Activated CD4-positive, alpha-beta T cell treated with anti-CD3 and anti-CD28 coated beads, Interleukin-2, amount 50 U/mL, for 48 hours (primary cell): ENCODE measurements around the gene NCAM1.
"Not testable (repeated sequence)": the region's sequence is repeated elsewhere in the genome, so short reads cannot be mapped to it uniquely, and the experiment has no call there.

ENCODE experiments used
- DNase-seq, 2 experiments: peaks; one replicate each; pipeline ENCODE4 v3.0.0-alpha.2; 2020

Gene NCAM1

DNA sequence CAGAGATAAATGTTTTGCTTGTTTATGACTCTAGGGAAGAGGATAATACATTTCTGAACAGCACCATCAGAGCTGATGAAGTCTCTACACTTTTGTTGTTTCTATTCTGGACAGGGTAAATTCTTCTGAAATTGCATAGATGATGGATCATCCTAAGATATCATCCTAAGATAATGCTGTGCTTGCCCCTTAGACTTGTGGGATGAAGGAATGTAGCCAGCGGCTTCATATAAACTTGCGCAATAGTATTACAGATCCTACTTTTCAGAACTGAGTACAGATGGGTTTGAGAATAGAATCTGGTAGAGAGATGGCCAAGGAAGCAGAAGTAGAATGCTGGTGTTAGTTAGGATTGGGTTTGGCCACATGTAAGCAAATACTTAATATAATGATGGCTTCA is 61.0 kb downstream of the NCAM1 start:
- no peak for DNase-seq

- no peak for DNase-seq
Observed at GRCh38 chr11:113023228-113023627, 62.0 kb downstream of the NCAM1 start.

- no peak for DNase-seq
Observed at GRCh38 chr11:113023986-113024385, 62.8 kb downstream of the NCAM1 start.

GRCh38 chr11:113026778-113027177 is 65.6 kb downstream of the NCAM1 start:
- no peak for DNase-seq

DNA sequence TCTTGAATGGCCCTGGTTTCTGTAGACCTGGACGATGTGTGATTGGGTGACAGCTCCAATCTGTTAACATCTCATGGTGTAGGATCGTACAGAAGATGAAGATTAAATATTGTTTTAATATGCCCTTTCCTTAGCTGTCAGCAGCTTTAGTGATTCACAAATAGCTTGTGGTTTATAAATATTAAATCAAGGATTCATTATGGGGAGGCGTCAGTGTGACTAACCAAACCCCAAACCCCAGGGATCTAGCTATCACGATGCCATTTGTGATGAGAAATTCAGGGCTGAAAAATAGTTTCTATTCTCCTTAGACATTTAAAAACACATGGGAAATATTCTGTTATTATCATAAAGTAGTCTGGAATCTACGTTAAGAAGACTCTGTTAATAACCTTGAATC is 73.4 kb downstream of the NCAM1 start:
- no peak for DNase-seq

- DNase-seq: no peak
Observed at GRCh38 chr11:113035708-113036107, 74.5 kb downstream of the NCAM1 start.

DNA sequence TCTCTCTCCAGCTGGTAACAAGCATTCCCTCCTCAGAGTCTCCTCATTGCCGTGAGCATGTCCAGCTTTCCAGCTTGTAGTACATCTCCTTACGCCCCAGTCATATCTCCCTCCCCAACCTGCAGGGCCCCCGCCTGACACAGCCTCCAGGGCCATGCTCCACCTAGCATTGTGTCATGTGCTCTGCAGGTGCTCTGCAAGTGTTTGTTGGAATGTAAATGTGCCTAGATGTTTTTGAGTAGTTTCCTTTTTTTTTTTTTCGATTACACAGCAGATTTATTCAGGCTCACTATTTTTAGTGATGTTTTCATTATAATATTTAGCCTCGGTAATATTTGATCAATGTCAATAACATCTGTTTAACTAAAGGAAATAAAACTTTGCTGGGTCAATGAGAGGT is 82.5 kb downstream of the NCAM1 start:
- no peak for DNase-seq

DNA sequence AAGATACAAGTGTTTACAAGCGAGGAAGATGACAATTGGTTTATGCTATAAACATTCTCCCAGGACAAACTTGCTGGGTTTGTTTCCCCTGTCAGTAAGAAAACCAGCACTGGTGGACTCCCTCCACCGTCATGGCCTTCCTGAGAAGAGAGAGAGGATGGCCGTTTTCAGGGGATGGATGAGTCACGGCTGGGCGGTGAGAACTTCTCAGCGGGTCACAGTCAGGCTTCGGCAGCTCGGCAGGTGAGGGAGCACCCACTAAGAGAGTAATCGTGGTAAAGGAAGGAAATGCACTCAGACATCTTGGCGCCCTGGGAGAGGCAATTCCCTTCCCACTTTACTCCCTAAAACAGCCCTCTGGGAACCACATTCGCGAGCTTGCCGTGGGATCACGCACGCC is 83.9 kb downstream of the NCAM1 start:
- DNase-seq: no peak

- no peak for DNase-seq
Observed at GRCh38 chr11:113046866-113047265, 85.6 kb downstream of the NCAM1 start.

DNA sequence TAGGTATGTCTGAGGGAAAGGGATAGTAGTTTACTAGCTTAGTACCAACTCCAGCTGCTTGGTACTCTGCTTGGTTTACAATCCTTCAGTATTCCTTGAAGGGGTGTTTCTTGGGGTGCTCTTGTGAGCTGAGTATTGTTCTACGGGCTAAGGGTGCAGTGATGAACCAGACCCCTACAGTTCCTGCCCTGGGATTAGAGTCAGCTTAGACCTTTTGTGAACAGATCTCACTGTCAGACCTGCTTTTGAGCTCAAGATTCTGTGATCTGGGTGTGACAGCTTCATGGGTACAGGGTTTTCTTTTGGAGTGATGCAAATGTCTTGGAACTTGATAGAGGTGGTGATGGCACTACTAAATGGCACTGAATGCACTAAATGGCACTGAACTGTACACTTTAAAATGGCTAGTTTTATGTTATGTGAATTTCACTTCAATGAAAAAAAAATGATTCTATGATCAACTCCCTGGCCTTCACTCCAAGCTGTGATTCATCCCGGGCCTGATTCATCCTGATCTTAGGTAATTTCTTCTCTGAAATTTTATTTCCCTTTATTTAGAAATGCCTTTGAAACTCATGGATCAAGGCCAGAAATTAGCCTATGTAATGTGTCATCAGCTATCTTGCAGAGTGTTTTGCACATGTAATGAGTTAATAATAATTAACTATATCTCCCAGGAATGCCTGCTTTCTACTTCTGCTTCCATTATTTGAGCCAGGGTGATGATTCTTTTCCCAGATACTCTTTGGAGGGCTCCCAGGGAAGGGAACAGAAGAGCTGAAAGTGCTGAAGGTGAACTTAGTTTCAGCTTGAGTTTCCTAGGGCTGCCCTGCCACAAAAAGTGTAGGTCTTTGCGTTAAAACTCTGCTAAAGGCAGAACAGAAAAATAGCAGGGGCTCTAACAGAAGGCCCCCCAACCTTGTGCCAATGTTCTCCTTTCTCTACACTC is 87.9 kb downstream of the NCAM1 start:
- DNase-seq: no peak

DNA sequence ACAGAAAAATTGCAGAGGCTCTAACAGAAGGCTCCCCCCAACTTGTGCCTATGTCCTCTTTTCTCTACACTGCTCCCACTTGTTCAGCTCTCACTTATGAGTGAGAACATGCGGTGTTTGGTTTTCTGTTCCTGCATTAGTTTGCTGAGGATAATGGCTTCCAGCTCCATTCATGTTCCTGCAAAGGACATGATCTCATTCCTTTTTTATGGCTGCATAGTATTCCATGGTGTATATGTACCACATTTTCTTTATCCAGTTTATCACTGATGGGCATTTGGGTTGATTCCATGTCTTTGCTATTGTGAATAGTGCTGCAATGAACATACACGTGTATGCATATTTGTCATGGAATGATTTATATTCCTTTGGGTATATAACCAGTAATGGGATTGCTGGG is 91.8 kb downstream of the NCAM1 start:
- not testable (repeated sequence) for DNase-seq

DNA sequence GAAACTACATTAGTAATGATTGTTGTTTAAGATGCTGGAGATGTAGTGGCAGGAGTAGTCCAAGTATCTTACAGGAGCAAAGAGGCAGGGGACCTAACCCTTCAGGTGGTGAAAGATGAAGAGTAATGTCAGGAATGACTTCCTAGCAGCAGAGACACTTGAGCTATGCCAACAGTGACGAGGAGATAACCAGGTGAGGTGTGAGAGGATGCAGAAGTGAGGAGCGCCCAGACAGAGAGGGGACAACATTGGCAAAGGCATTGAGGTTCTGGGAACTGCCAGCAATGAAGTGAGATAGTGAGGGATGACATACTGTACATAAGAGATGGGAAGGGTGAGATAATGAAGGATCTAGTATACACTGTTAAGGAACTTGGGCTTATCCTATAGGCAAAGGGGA is 95.8 kb downstream of the NCAM1 start:
- no peak for DNase-seq

DNA sequence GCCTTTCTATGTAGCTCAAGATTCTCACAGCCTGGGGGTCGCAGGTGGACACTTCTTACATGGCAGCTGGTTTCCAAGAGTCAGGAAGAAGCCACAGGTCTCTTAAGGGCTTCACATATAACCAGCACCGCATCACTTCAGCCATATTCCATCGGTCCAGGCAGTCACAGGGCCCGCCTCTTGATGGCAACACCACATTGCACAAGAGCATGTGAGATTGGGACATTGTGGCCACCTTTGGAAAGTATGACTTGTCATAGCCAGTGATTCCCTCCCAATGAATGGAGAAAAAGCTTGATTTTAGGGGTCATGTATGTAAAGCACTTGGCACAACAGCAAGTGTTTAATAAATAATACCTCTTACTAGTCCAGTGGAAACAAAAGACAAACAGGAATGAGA is 98.3 kb downstream of the NCAM1 start:
- no peak for DNase-seq

DNA sequence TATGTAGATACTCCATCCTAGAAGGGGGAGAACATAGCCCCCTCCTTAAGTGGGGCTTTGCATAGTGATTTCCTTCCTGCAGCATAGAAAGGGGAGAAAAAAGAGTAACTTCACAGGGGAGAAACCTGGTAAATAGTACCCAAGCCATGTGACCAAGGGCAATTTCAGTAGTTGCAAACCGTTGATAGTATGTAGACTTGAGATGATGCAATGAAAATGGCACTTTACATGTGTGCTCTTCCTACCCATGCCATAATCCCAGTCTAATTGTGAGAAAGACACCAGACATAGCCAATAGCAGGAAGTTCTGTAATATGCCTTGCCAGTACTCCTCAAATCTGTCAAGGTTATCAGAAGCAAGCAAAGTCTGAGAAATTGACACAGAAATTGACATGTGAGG is 104.1 kb downstream of the NCAM1 start:
- no peak for DNase-seq

GRCh38 chr11:113072237-113072858 is 111.1 kb downstream of the NCAM1 start:
- no peak for DNase-seq

DNA sequence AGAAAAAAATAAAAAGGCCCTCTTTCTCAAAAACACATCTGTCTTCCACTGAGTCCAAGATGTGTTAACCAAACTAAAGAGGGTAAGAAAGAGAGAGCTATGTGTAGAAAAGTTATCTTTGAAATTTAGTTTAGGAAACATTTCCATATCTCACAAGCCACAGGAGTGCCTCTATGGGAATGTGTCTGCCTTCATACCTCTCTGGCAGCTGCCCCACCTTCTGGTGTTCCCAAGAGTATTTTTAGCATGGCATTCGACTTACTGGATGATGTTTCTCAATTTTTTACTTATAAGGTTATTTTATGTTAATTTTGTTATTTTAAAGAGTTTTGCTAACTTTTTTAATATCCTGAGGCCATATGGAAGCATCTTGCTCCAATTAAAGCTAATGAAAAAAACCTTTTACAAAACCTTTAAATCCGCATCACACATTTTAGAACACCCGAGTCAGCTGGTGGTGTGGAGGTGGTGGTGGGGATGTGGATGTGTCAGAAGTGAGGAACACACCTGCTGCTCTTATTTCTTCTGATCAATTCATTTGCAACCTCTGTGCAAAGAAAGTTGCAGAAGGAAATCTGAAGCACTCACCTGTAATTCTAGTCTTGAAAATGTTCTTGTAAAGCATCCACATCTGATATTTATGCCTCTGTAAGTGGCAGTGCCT is 112.2 kb downstream of the NCAM1 start:
- no peak for DNase-seq

- no peak for DNase-seq
Observed at GRCh38 chr11:113075586-113076095, 114.4 kb downstream of the NCAM1 start.

DNA sequence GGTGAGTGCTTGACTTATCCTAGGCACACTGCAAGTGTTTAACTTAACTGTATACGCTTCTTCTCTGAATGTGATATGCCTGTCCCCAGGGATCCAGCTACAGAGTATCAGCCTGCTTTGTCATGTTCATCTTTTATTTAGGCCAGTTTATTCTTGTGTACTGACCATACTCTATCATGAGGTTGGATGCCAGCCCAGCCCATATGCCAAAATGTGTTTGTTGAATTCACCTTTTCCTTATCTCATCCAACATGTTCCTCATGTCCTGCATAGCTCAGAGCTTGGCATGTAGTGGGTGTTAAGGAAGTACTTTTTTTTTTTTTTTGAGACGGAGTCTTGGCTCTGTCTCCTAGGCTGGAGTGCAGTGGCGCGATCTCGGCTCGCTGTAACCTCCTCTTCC is 116.2 kb downstream of the NCAM1 start:
- DNase-seq: no peak

DNA sequence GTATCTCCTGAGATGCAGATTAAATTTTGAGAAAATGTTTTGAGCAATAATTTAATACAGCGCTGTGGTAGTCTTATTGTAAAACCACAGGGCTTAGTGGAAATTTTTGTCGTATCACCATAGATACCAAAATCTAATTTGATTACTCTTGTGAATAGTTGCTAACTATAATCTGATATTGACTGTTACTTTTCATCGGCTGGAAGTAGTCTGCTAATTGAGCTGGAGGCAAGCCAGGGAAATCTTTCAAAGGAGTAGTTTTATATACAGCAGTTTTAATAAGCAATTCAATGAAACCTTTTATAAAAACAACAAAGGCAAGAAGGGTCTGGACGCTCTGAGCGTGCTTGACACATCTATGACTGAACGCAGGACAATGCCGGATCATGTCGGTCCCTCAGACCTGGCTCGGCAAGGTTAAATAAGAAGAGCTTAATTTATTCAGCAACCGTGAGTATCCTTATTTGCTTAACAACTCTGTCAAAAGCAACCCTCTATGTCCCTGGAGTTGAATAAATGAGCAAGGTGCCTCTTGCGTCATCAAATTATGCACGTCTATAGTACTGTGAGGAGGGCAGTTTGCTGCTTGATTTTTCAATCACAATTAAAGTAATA is 121.2 kb downstream of the NCAM1 start:
- DNase-seq: no peak

DNA sequence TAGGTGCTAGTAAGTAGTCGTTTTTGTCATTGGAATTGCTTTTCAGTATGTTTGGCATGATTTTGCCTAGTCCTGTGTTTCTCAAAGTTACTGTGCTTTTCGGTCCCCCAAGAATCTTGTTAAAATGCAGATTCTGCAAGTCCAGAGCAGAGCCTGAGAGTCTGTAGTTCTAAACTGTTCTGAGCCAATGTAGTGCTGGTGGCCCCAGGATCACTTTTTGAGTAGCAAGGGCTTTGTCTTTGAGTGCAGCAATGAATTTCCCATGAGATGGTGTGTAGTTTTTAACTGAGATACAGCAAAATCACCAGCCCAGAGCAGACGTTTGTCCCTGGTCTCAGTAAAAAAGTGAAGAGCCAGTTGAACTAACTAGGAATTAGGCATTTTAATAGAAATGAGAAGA is 122.4 kb downstream of the NCAM1 start:
- DNase-seq: no peak

DNA sequence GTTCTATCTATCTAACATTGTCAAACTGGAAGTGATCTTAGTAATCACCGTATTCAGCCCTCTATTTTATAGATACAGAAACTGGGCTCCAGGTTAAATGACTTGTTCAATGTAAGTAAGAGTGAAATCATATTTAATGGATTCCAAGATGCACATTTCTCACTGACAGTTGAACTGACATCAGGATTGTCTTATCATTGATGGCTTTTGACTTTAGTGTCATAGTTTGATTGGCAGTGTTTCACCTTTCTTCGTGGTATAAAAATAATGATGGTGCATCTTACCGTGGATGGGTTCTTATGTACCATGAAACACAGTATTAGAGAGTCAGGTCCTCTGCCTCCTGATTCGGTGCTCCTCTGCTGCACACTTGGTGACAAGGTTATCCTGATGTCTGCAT is 123.1 kb downstream of the NCAM1 start:
- no peak for DNase-seq

- no peak for DNase-seq
Observed at GRCh38 chr11:113085446-113085845, 124.2 kb downstream of the NCAM1 start.

- no peak for DNase-seq
Observed at GRCh38 chr11:113087706-113088105, 126.5 kb downstream of the NCAM1 start.
